Upper lobe of left lung (tissue), 4 donors: ENCODE measurements around the gene NAT14.

Source experiments
- CTCF ChIP-seq, 6 experiments: fragments of 450-650 bp in 4 of 6; fragments of 200-600 bp in 2 of 6; sonication (generic) in 2 of 6; IDR thresholded peaks; one replicate each; pipeline ENCODE4 v1.5.1; 2016 to 2019; ENCODE audit warnings: antibody characterized with exemption in 6 of 6
- EP300 ChIP-seq, 4 donors: sonication (generic); formaldehyde crosslinking; IDR thresholded peaks; one replicate each; pipeline ENCODE4 v1.5.1; 2017; ENCODE audit warnings: antibody characterized with exemption in 4 of 4, control low read depth in 2 of 4
- POLR2A ChIP-seq, 4 donors: fragments of 450-650 bp; IDR thresholded peaks; one replicate each; pipeline ENCODE4 v1.5.1; 2016 to 2017; ENCODE audit warnings: antibody characterized with exemption in 4 of 4, mild to moderate bottlenecking in 2 of 4
- POLR2AphosphoS5 ChIP-seq, 2 donors: sonication (generic); formaldehyde crosslinking; IDR thresholded peaks; one replicate each; pipeline ENCODE4 v1.5.1; 2017; ENCODE audit warnings: antibody characterized with exemption in 2 of 2

- TF ChIP-seq CTCF (IDR thresholded peaks at IDR 0.05) (no peak), POLR2AphosphoS5 (IDR thresholded peaks at IDR 0.05) (no peak), POLR2A (IDR thresholded peaks at IDR 0.05) (no peak), EP300 (IDR thresholded peaks at IDR 0.05) (no peak)
Observed at GRCh38 chr19:55444646-55445045, 40.3 kb upstream of the NAT14 start.
